ENCODE data around the gene PPA1. TPM values are rescaled to one million over a fixed set of nuclear protein-coding genes. Genes with fewer than 3 reads are reported as not detected.
"Not testable (repeated sequence)": the region's sequence is repeated elsewhere in the genome, so short reads cannot be mapped to it uniquely, and the experiment has no call there.

PPA1 gene
- total RNA-seq, 2 experiments from 2014 or later = 392 to 408 TPM

DNA sequence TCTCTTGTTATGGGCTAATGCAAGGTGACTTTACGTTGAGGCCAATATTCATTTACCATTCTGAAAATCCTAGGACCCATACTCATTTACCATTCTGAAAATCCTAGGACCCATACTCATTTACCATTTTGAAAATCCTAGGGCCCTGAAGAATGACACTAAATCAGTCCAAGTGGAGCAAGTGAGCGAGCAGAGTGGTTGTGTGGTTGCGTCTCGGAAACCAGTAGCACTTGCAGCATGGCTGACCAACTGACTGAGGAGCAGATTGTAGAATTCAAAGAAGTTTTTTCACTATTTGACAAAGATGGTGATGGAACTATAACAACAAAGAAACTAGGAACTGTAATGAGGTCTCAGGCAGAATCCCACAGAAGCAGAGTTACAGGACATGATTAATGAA lies 69.8 kb downstream of the PPA1 start:
- DNase-seq = no peak
- H3K4me1 Mint-ChIP-seq (ENCODE audit: low read depth) = peaks cover 71% of the 10 kb centered on the region
- intact Hi-C loops (cut with micrococcal nuclease) = loop anchor here (2.0 to 10.0 kb wide), 7 partner anchors 39 to 1921 kb away; partner anchors contain the start of genes EIF4EBP2, PPA1 and SPOCK2

GRCh38 chr10:70162892-70163201 lies 70.4 kb downstream of the PPA1 start:
- no peaks in the 10 kb centered on the region for H3K27me3 Mint-ChIP-seq (ENCODE audit: low read depth)
- intact Hi-C loops (cut with micrococcal nuclease) = loop anchor here (1.0 to 10.0 kb wide), 10 partner anchors 7 to 1922 kb away; partner anchors contain the start of genes EIF4EBP2, PPA1, SAR1A and SPOCK2

More for the DNA sequence above, 69.8 kb downstream of the PPA1 start:
- H3K27me3 Mint-ChIP-seq (ENCODE audit: low read depth) = no peaks in the 10 kb centered on the region
- no peaks in the 10 kb centered on the region for H3K9me3 Mint-ChIP-seq
- peak overlapping the region; percentile 49 for H3K4me3 Mint-ChIP-seq
- peaks cover 45% of the 10 kb centered on the region for H3K36me3 Mint-ChIP-seq (ENCODE audit: low read depth)
- CTCF ChIA-PET = interaction anchor here (0.7 to 1.4 kb wide), 2 partner anchors 14 to 17 kb away, joined by 4 to 12 read pairs; partner anchors contain the start of gene TYSND1
- peak overlapping the region; percentile 95 for H3K27ac Mint-ChIP-seq

GRCh38 chr10:70162151-70162891 lies 70.9 kb downstream of the PPA1 start:
- CTCF ChIA-PET = interaction anchor here (1.0 to 1.4 kb wide), 3 partner anchors 15 to 60 kb away, joined by 3 to 12 read pairs (median 4); partner anchors contain the start of gene TYSND1
- no peak for DNase-seq
- Mint-ChIP-seq H3K27me3 (ENCODE audit: low read depth) (no peaks in the 10 kb centered on the region), H3K4me3 (peak overlapping the region; percentile 57), H3K4me1 (ENCODE audit: low read depth) (peaks cover 61% of the 10 kb centered on the region), H3K36me3 (ENCODE audit: low read depth) (peaks cover 46% of the 10 kb centered on the region), H3K27ac (peak overlapping the region; percentile 95), H3K9me3 (no peaks in the 10 kb centered on the region)
- intact Hi-C loops (cut with micrococcal nuclease) = loop anchor here (1.0 to 10.0 kb wide), 10 partner anchors 8 to 1922 kb away; partner anchors contain the start of genes EIF4EBP2, PPA1, SAR1A and SPOCK2

More at GRCh38 chr10:70162892-70163201, 70.4 kb downstream of the PPA1 start:
- Mint-ChIP-seq H3K9me3 (no peaks in the 10 kb centered on the region), H3K4me1 (ENCODE audit: low read depth) (peaks cover 65% of the 10 kb centered on the region), H3K4me3 (peak overlapping the region; percentile 20), H3K27ac (peak overlapping the region; percentile 95), H3K36me3 (ENCODE audit: low read depth) (peaks cover 42% of the 10 kb centered on the region)
- peak; percentile 87 for DNase-seq
- CTCF ChIA-PET = interaction anchor here (0.7 to 1.4 kb wide), 2 partner anchors 15 to 17 kb away, joined by 4 to 12 read pairs; partner anchors contain the start of gene TYSND1

- DNase-seq = no peak
- Mint-ChIP-seq H3K27ac (peak overlapping the region; percentile 95), H3K9me3 (no peaks in the 10 kb centered on the region), H3K4me1 (ENCODE audit: low read depth) (peaks cover 55% of the 10 kb centered on the region), H3K4me3 (no peak overlapping the region), H3K27me3 (ENCODE audit: low read depth) (no peaks in the 10 kb centered on the region), H3K36me3 (ENCODE audit: low read depth) (peaks cover 49% of the 10 kb centered on the region)
- CTCF ChIA-PET = interaction anchor here (0.6 to 1.1 kb wide), 2 partner anchors 14 to 162 kb away, joined by 3 to 5 read pairs; partner anchors contain the start of gene TYSND1
- intact Hi-C loops (cut with micrococcal nuclease) = loop anchor here (5.0 to 10.0 kb wide), 4 partner anchors 42 to 1924 kb away; partner anchors contain the start of genes EIF4EBP2 and SPOCK2
Observed at GRCh38 chr10:70160798-70161197, 72.4 kb downstream of the PPA1 start.

GRCh38 chr10:70159366-70159765 lies 73.9 kb downstream of the PPA1 start:
- H3K9me3 Mint-ChIP-seq; intact Hi-C loops (cut with micrococcal nuclease); H3K4me3 Mint-ChIP-seq; H3K27me3 Mint-ChIP-seq (ENCODE audit: low read depth); DNase-seq: not testable (repeated sequence)
- Mint-ChIP-seq H3K36me3 (ENCODE audit: low read depth) (peaks cover 53% of the 10 kb centered on the region), H3K27ac (peak overlapping the region; percentile 14), H3K4me1 (ENCODE audit: low read depth) (peaks cover 47% of the 10 kb centered on the region)
- CTCF ChIA-PET = interaction anchor here (0.8 to 1.6 kb wide), 2 partner anchors 9 to 12 kb away, joined by 3 to 6 read pairs; partner anchors contain the start of gene TYSND1

- DNase-seq = no peak
- Mint-ChIP-seq H3K27ac (no peak overlapping the region), H3K27me3 (ENCODE audit: low read depth) (no peaks in the 10 kb centered on the region), H3K36me3 (ENCODE audit: low read depth) (peaks cover 57% of the 10 kb centered on the region), H3K4me3 (no peak overlapping the region), H3K4me1 (ENCODE audit: low read depth) (peaks cover 34% of the 10 kb centered on the region), H3K9me3 (no peaks in the 10 kb centered on the region)
- CTCF ChIA-PET = interaction anchor here (1.6 kb wide), 1 partner anchor 12 kb away, joined by 5 read pairs; the partner anchor contains the start of gene TYSND1
- intact Hi-C loops (cut with micrococcal nuclease) = no loop called here
Observed at GRCh38 chr10:70158113-70158512, 75.1 kb downstream of the PPA1 start.

DNA sequence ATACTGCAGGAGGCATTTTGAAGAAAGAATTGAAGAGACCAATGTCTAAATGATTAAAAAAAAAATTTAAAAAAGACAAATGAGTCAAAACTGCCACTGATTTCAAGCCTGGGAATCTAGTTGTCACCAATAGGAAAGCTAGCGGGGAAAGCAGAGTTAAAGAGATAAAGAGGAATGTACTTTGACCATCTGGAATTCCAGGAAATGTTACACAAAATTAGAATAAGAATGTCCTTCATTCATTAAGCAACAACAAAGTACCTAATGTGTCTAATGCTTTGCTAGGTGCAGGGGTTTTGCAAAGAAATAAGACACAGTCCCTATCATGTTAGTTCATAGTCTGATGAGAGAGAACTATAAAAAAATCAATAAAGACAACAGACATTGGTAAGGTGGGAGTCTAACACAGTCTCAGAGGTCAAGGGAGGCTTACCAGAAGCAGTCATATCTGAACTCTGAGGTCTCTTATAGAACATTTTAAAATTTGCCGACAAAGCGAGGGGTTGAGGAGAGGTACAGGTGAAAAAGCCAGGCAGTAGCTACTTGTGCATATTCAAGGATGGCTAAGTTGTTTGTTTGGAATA lies 77.9 kb downstream of the PPA1 start:
- intact Hi-C loops (cut with micrococcal nuclease) = no loop called here
- CTCF ChIA-PET = interaction anchor here (1.0 to 2.0 kb wide), 3 partner anchors 8 to 39 kb away, joined by 3 to 12 read pairs (median 7); partner anchors contain the start of gene TYSND1
- Mint-ChIP-seq H3K4me1 (ENCODE audit: low read depth) (peaks cover 17% of the 10 kb centered on the region), H3K27me3 (ENCODE audit: low read depth) (no peaks in the 10 kb centered on the region), H3K36me3 (ENCODE audit: low read depth) (peaks cover 58% of the 10 kb centered on the region), H3K4me3 (no peak overlapping the region), H3K9me3 (no peaks in the 10 kb centered on the region), H3K27ac (peak overlapping the region; percentile 41)
- no peak for DNase-seq

Other genes with a start within 250 kb of the PPA1 start
- 1 to 10 TPM; 2.7 to 3.2 TPM for gene MACROH2A2, start 180.6 kb downstream of the PPA1 start, total RNA-seq
- 1 to 10 TPM; 3.0 to 3.3 TPM for gene AIFM2, start 100.6 kb downstream of the PPA1 start, total RNA-seq
- 10 to 100 TPM; 12.5 to 13.0 TPM for gene TYSND1, start 86.7 kb downstream of the PPA1 start, total RNA-seq
- gene SAR1A, start 62.9 kb downstream of the PPA1 start, total RNA-seq = 100 to 1,000 TPM; 101 to 109 TPM
- gene NPFFR1, start 50.6 kb upstream of the PPA1 start, total RNA-seq = not detected
- gene LRRC20, start 149.2 kb upstream of the PPA1 start, total RNA-seq = 10 to 100 TPM in 1 of 2 experiments, 1 to 10 TPM in 1; 8.6 to 10.7 TPM
- gene EIF4EBP2, start 170.7 kb upstream of the PPA1 start, total RNA-seq = 10 to 100 TPM; 20.0 to 21.0 TPM
- gene NODAL, start 208.3 kb upstream of the PPA1 start, total RNA-seq = not detected
- gene PALD1, start 245.3 kb upstream of the PPA1 start, total RNA-seq = under 1 TPM; 0.69 TPM